ENCODE data around the gene SEC23A.

DNA sequence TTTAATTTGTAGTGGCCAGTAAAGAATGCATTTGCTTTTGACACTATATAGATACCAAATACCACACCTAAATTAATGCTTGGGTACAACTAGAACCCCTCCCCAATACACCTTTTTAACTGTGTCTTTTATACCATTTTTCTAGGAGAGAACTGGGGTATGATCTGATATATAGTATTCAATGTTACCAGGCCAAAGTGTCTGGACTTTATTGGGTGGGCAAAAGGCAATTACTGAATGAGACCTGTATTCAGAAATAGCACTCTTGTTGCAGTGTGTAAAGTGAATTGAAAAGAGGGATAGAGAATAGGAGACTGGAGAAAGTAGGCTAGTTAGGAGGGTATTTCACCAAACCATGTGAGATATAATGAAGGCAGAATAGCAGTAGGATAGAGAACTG lies 74.4 kb downstream of the SEC23A start:
- TF ChIP-seq, protein P1, sequence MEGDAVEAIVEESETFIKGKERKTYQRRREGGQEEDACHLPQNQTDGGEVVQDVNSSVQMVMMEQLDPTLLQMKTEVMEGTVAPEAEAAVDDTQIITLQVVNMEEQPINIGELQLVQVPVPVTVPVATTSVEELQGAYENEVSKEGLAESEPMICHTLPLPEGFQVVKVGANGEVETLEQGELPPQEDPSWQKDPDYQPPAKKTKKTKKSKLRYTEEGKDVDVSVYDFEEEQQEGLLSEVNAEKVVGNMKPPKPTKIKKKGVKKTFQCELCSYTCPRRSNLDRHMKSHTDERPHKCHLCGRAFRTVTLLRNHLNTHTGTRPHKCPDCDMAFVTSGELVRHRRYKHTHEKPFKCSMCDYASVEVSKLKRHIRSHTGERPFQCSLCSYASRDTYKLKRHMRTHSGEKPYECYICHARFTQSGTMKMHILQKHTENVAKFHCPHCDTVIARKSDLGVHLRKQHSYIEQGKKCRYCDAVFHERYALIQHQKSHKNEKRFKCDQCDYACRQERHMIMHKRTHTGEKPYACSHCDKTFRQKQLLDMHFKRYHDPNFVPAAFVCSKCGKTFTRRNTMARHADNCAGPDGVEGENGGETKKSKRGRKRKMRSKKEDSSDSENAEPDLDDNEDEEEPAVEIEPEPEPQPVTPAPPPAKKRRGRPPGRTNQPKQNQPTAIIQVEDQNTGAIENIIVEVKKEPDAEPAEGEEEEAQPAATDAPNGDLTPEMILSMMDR (IDR thresholded peaks at IDR 0.05): no peak
- no peak for TF ChIP-seq POLR2A (IDR thresholded peaks at IDR 0.05; ENCODE audit: low read length)
- no peak for TF ChIP-seq EP300 (IDR thresholded peaks at IDR 0.05)
- TF ChIP-seq, protein P2, sequence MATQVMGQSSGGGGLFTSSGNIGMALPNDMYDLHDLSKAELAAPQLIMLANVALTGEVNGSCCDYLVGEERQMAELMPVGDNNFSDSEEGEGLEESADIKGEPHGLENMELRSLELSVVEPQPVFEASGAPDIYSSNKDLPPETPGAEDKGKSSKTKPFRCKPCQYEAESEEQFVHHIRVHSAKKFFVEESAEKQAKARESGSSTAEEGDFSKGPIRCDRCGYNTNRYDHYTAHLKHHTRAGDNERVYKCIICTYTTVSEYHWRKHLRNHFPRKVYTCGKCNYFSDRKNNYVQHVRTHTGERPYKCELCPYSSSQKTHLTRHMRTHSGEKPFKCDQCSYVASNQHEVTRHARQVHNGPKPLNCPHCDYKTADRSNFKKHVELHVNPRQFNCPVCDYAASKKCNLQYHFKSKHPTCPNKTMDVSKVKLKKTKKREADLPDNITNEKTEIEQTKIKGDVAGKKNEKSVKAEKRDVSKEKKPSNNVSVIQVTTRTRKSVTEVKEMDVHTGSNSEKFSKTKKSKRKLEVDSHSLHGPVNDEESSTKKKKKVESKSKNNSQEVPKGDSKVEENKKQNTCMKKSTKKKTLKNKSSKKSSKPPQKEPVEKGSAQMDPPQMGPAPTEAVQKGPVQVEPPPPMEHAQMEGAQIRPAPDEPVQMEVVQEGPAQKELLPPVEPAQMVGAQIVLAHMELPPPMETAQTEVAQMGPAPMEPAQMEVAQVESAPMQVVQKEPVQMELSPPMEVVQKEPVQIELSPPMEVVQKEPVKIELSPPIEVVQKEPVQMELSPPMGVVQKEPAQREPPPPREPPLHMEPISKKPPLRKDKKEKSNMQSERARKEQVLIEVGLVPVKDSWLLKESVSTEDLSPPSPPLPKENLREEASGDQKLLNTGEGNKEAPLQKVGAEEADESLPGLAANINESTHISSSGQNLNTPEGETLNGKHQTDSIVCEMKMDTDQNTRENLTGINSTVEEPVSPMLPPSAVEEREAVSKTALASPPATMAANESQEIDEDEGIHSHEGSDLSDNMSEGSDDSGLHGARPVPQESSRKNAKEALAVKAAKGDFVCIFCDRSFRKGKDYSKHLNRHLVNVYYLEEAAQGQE (IDR thresholded peaks at IDR 0.05): no peak
- TF ChIP-seq CEBPB (IDR thresholded peaks at IDR 0.05): no peak
- no peak for TF ChIP-seq SMC3 (IDR thresholded peaks at IDR 0.05)
- TF ChIP-seq, protein P3, sequence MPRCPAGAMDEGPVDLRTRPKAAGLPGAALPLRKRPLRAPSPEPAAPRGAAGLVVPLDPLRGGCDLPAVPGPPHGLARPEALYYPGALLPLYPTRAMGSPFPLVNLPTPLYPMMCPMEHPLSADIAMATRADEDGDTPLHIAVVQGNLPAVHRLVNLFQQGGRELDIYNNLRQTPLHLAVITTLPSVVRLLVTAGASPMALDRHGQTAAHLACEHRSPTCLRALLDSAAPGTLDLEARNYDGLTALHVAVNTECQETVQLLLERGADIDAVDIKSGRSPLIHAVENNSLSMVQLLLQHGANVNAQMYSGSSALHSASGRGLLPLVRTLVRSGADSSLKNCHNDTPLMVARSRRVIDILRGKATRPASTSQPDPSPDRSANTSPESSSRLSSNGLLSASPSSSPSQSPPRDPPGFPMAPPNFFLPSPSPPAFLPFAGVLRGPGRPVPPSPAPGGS (IDR thresholded peaks at IDR 0.05): no peak
- TF ChIP-seq NR3C1 (IDR thresholded peaks at IDR 0.05): no peak
- TF ChIP-seq BHLHE40 (IDR thresholded peaks at IDR 0.05; ENCODE audit: low read depth, low read length): no peak

Data from A549 (cell line).